GM18505 (cell line): ENCODE results near the gene KLK10.
"Not testable (repeated sequence)": the region's sequence is repeated elsewhere in the genome, so short reads cannot be mapped to it uniquely, and the experiment has no call there.

Experiments used
- ATAC-seq: cut with Tn5 transposase; IDR thresholded peaks from one replicate; pipeline ENCODE4 v1.9.1; 2021; ENCODE audit not compliant: unreplicated experiment
- POLR2A ChIP-seq: IDR thresholded peaks from 4 replicates; pipeline ENCODE4 v1.6.1; 2011; ENCODE audit warnings: borderline replicate concordance; ENCODE audit not compliant: insufficient read depth, insufficient read length; ENCODE audit errors: extremely low read depth

The KLK10 gene

DNA sequence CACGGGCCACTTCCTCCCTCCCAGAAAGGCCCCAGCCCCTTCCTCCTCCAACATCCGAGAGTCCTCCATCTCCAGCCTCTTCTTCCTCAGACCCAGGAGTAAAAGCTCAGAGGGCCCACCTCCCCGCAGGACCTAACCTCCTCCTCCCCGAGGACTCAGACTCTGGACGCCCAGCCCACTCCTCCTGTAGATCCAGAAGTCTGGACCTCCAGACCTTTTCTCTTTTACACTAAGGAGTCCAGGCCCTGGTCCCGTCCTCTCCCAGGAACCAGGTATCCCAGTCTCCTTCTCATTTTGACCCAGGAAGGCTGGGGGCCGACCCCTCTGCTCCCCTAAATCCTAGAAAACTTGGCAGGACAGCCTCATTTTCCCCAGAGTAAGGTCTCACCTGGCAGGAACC is 16.2 kb downstream of the KLK10 start:
- no peak for ATAC-seq
- TF ChIP-seq POLR2A: no peak

DNA sequence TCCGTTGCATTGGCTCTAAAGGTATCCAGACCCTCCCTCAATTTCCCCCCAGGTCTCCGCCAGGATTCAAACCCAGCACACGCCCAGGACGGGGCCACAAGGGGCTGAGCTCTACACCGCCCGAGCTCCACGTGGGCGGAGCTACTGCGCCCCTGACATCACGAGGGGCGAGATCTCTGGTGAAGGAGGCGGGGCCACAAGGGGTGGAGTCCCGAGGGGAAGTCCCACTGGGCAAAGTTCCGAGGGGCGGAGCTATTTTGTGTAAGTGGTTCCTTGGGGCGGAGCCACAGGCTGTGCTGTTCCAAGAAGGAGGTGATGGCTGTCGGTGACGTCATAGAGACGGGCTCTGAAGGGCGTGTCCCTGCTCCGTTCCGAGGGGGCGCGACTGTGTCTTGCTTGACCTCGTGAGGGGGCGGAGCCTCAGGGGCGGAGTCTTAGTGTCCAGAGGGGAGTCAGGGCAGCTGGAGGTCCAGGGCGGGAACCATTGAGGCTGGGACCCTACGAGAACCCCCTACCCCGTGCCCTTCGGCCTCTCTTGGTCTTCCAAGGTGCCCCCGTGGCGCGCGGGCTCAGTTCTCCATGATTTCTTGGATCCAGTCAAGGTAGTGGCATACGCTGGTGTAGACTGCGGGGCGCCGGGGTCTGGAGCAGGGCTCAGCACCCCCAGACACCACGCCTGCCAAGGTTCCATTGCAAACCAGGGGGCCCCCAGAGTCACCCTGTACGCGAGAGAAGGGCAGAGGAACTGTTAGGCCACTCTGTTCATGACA is 16.8 kb downstream of the KLK10 start:
- ATAC-seq: no peak
- TF ChIP-seq POLR2A: no peak

DNA sequence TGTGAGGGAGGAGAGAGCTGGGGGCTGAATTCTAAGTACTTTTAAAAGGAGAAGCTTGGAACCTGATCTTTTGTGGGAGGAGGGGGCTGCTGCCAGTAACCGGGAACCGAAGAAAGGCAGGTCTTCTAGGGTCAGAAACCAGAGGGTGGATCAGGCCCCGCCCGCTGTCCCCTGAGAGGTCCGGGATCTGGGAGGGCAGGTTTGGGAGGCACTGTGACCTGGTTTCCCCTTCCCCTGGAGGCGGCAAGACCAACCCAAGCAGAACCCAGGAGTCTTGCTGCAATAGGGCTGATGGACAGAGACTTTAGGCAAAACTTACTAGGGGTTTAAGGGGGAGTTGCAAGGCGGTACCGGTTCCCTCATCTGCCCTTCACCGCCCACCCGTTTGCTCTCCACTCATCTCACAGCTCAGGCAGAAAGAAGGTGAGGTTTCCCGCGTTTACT is 17.4 kb downstream of the KLK10 start:
- ATAC-seq: no peak

GRCh38 chr19:51001515-51001914 is 18.0 kb downstream of the KLK10 start, which contains the start of gene KLK8:
KLK8 (minus strand) TSS chr19:51001604; CDS start chr19:51001167, 437 bp downstream.
- ATAC-seq: no peak
- no peak for TF ChIP-seq POLR2A

More for the DNA sequence above, 17.4 kb downstream of the KLK10 start:
- no peak for TF ChIP-seq POLR2A

GRCh38 chr19:51000981-51001380 is 18.5 kb downstream of the KLK10 start:
- no peak for TF ChIP-seq POLR2A
- ATAC-seq: no peak

DNA sequence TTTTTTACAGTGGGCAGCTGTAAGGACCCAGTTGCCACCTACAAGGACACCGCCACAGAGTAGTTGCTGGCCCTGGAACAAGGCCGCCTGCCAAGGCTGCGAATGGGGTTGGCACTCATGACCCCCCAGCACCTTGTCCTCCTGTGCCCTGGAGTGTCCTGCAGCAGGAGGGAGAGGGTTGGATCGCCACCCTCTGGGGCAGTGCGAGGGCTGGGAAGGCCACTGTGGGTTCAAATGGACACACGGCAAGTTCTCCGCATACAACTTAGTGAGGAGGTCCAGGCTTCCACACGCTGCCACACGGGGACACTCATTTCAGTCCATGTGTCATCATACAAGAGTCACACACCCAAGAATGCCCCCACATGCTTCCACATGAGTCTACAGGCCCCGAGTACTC is 19.1 kb downstream of the KLK10 start:
- no peak for ATAC-seq
- TF ChIP-seq POLR2A: no peak

GRCh38 chr19:50998686-50999085 is 20.8 kb downstream of the KLK10 start:
- no peak for ATAC-seq
- TF ChIP-seq POLR2A: no peak

DNA sequence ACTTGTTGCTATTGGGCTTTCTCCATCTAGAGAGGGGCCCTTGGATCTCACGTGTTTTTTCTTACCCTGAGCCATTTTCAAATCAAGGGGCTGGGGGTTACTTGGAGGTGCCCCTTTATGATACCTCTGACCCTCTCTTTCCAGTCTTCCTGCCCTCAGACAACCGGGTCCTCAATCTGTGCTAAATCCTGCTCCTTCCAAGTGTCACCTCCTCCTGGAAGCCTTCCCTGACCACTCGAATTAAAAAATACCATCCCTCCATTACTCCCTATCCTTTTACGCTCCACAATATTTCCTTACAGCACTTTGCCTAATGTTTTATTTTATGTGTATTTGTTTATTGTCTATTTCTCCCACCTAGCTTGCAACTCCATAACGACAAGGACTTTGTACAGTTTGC is 21.4 kb downstream of the KLK10 start:
- ATAC-seq: no peak

GRCh38 chr19:50994129-50994528 is 25.4 kb downstream of the KLK10 start:
- ATAC-seq: no peak
- TF ChIP-seq POLR2A: no peak

More for the DNA sequence above, 21.4 kb downstream of the KLK10 start:
- TF ChIP-seq POLR2A: no peak

DNA sequence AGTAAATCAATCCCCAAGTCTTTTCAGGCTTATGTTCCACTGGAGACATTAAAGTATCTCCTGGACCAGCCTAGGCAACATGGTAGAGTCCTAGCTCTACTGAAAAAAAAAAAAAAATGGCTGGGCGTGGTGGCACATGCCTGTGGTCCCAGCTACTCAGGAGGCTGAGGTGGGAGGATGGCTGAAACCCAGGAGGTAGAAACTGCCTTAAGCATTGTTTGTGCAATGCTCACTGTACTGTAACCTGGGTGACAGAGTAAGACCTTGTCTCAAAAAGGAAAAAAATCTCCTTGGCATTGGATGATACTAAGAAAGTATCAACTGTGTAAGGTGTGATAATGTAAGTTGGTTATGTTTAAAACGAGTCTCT is 26.9 kb downstream of the KLK10 start:
- TF ChIP-seq POLR2A: no peak
- ATAC-seq: no peak

- ATAC-seq: not testable (repeated sequence)
These were observed 35.1 kb downstream of the KLK10 start for GRCh38 chr19:50984416-50984815.

DNA sequence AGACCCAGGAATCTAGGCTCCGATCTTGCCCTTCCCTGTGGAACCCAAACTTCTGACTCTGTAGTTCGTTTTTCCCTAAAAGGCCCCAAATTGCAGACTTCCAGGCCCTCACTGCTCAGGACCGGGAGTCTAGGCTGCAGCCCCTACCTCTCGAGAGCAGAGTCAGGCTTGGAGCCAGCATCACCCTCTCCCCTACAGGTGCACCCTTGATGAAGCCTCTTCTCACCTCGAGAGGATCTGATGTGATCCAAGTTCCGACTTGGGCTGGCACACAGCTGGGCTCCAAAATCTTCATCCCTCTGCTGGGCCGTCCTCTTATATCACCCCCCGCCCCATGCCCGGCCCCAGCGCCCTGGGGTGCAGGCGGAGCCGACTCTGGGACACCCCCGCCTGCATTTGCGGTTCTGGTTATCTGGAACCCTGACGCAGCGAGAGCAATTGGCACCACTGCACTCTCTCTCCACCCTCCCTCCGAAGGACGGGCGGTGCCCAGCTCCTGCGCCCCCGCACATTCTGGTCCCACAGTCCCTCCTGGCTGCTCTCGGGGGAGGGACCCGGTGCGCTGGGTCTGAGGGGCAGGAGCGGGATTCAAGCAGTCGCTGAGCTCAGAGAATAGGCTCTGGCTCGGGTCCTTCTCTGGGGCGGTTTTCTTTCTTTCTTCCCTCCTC is 35.8 kb downstream of the KLK10 start, which contains the start of gene KLK7:
TSS of gene KLK7 (minus strand) at position 293 of the 668 bp plus-strand sequence. CDS start 1,518 bp downstream, outside the sequence.
- no peak for ATAC-seq
- TF ChIP-seq POLR2A: no peak

DNA sequence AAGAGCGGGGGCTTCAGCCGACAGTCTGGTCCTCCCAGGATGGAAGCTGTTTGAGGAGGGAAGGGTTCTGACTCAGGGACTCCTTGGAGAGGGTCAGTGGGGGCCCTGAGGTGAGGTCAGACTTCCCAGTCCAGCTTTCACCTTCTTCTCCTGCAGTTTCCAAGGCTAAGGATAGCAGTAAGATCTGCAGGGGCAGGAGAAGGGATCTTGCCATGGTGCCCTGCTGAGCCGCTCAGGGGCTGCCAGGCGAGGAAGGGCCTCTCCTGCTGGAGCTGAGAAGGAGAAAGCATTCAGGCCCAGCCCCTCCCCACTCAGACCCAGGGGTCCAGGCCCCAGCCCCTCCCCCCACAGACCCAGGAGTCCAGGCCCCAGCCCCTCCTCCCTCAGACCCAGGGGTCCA is 37.3 kb downstream of the KLK10 start:
- ATAC-seq: no peak
- no peak for TF ChIP-seq POLR2A

GRCh38 chr19:50981587-50982146 is 37.8 kb downstream of the KLK10 start:
- TF ChIP-seq POLR2A: no peak
- ATAC-seq: no peak

- ATAC-seq: no peak
- no peak for TF ChIP-seq POLR2A
These were observed 39.3 kb downstream of the KLK10 start for GRCh38 chr19:50980208-50980607.

DNA sequence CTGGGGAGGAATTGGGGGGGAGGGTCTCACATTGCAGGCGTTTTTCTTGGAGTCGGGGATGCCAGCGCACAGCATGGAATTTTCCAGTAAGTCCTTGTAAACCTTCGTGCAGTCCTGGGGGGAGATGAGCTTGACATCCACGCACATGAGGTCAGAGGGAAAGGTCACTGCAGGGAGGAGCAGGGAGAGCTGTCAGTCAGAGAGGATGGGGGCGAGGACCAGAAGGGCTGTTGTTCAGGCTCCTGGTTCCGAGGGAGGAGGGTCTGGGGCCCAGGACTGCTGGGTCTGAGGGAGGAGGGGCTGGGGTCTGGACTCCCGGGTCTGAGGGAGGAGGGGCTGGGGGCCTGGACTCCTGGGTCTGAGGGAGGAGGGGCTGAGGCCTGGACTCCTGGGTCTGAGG is 39.8 kb downstream of the KLK10 start:
- ATAC-seq: no peak
- no peak for TF ChIP-seq POLR2A
